HG03571 (cell line): ENCODE measurements around the gene SYT12.

Source experiments
- ATAC-seq: cut with Tn5 transposase; IDR thresholded peaks from one replicate; pipeline ENCODE4 v1.9.1; 2021; ENCODE audit not compliant: unreplicated experiment

Gene SYT12

GRCh38 chr11:67027483-67027930 is 4.6 kb downstream of the SYT12 start:
- no peak for ATAC-seq

GRCh38 chr11:67027943-67028542 is 5.1 kb downstream of the SYT12 start:
- no peak for ATAC-seq

- ATAC-seq, result no peak
Observed at GRCh38 chr11:67029146-67029545, 6.2 kb downstream of the SYT12 start.

GRCh38 chr11:67030976-67031375 is 8.0 kb downstream of the SYT12 start:
- no peak for ATAC-seq

GRCh38 chr11:67031791-67032561 is 9.0 kb downstream of the SYT12 start:
- no peak for ATAC-seq

GRCh38 chr11:67032830-67033551 is 10.1 kb downstream of the SYT12 start:
- no peak for ATAC-seq

GRCh38 chr11:67033661-67034166 is 10.8 kb downstream of the SYT12 start:
- ATAC-seq, result no peak

GRCh38 chr11:67034350-67034749 is 11.4 kb downstream of the SYT12 start:
- ATAC-seq, result no peak

- no peak for ATAC-seq
Observed at GRCh38 chr11:67040147-67040546, 17.2 kb downstream of the SYT12 start.

- no peak for ATAC-seq
Observed at GRCh38 chr11:67041602-67042001, 18.7 kb downstream of the SYT12 start.

- no peak for ATAC-seq
Observed at GRCh38 chr11:67043572-67044349, 20.8 kb downstream of the SYT12 start.

GRCh38 chr11:67044496-67044895 is 21.6 kb downstream of the SYT12 start:
- no peak for ATAC-seq

GRCh38 chr11:67045314-67045713 is 22.4 kb downstream of the SYT12 start:
- ATAC-seq, result no peak

GRCh38 chr11:67048515-67049130 is 25.7 kb downstream of the SYT12 start:
- ATAC-seq, result no peak

- no peak for ATAC-seq
Observed at GRCh38 chr11:67050139-67050538, 27.2 kb downstream of the SYT12 start.

GRCh38 chr11:67051180-67051893 is 28.4 kb downstream of the SYT12 start:
- ATAC-seq, result no peak

- ATAC-seq, result no peak
Observed at GRCh38 chr11:67051945-67052488, 29.1 kb downstream of the SYT12 start.

GRCh38 chr11:67052891-67053290 is 30.0 kb downstream of the SYT12 start:
- no peak for ATAC-seq

GRCh38 chr11:67053896-67054329 is 31.0 kb downstream of the SYT12 start:
- ATAC-seq, result no peak
